ENCODE measurements around the gene ANKRD30A. TPM values are rescaled to one million over a fixed set of nuclear protein-coding genes. Genes with fewer than 3 reads are reported as not detected.
"Not testable (repeated sequence)": the region's sequence is repeated elsewhere in the genome, so short reads cannot be mapped to it uniquely, and the experiment has no call there.

ANKRD30A gene
- total RNA-seq (2014; rRNA removed; shearing (Covaris generic)): not detected in 2 replicates

DNA sequence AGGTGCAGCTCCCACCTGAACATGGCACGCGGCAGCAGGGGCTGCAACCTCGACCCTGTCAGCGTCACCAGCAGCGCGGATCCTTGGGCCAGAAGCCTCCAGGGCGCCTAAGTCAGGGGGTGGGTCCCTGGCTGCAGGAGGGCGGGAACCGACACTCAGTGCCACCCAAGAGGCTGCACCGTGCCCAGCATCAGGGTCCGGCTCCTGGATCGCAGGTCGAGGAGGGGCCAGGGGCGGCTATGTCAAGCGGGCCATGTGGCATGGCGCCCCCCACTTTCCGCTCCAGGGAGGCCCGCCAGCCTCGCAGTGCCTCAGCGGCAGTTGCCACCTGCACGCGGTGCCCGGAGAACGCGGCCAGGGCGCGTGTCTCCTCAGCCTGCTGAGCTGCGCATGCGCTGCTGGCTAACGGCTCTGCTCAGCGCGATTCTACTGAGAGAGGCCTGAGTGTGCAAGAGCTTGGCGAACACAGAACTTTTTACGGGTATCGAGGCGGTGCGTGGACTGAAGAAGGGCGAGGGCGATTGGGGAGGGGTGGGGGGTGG lies at the start of gene ANKRD30A:
Gene ANKRD30A, plus strand, starts transcription at position 408 of the 542 bp plus-strand sequence. CDS start 190 bp downstream, outside the sequence.
- DNase-seq (ENCODE audit: low read depth): no peak

GRCh38 chr10:37076083-37076482 lies 49.3 kb upstream of the ANKRD30A start:
- DNase-seq (ENCODE audit: low read depth): not testable (repeated sequence)

GRCh38 chr10:37095792-37096573 lies 29.4 kb upstream of the ANKRD30A start:
- no peak for DNase-seq (ENCODE audit: low read depth)

- DNase-seq (ENCODE audit: low read depth): no peak
Measured at GRCh38 chr10:37101261-37101660, 24.1 kb upstream of the ANKRD30A start.

GRCh38 chr10:37109000-37109399 lies 16.4 kb upstream of the ANKRD30A start:
- DNase-seq (ENCODE audit: low read depth): no peak

- no peak for DNase-seq (ENCODE audit: low read depth)
Measured at GRCh38 chr10:37124532-37124931, 866 bp upstream of the ANKRD30A start.

GRCh38 chr10:37125921-37126320 lies 523 bp downstream of the ANKRD30A start:
- no peak for DNase-seq (ENCODE audit: low read depth)

GRCh38 chr10:37146443-37146842 lies 21.0 kb downstream of the ANKRD30A start:
- no peak for DNase-seq (ENCODE audit: low read depth)

GRCh38 chr10:37162430-37162829 lies 37.0 kb downstream of the ANKRD30A start:
- DNase-seq (ENCODE audit: low read depth): not testable (repeated sequence)

DNA sequence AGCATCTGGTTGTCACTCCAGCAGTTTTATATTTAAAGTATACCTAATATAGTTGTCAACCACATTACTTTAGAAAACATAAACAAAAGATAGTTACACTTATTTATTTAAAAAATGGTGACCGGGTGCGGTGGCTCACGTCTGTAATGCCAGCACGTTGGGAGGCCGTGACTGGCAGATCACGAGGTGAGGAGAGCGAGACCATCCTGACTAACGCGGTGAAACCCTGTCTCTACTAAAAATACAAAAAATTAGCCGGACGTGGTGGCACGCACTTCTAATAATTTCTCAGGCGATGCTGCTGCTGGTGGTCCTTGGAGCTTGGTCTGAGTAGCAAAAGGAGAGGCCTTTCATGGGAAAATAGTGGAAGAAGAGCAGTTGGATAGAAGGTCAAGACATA lies 46.5 kb downstream of the ANKRD30A start:
- not testable (repeated sequence) for DNase-seq (ENCODE audit: low read depth)

DNA sequence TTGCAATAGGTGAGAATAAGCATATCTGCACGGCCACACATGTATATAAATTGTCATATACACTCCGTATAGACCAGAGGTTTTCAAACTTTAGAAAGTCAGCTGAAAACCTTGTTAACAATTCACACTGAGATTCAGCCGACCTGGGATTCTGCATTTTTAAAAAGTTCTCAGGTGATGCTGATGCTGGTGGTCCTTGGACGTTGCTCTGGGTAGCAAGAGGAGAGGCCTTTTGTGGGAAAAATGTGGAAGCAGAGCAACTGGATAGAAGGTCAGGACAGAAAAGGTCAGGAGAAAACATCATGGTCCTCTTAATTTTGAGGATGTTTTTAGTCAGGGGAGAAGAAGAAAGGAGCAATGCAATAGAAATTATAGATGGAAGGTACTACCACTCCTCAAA lies 52.9 kb downstream of the ANKRD30A start:
- DNase-seq (ENCODE audit: low read depth): not testable (repeated sequence)

DNA sequence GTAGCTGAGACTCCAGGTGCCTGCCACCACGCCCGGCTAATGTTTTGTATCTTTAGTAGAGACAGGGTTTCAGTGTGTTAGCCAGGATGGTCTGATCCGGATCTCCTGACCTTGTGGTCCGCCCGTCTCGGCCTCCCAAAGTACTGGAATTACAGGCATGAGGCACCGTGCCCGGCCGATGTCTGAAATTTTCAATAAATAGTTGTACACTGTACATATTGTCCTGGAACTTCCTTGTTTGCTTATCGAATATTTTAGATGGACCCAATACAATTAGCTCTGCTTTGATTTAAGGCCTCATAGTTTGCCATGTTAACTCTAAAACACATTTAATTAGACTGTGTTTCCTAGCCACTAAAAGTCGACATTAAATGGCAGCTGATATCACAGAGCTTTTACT lies 57.3 kb downstream of the ANKRD30A start:
- DNase-seq (ENCODE audit: low read depth): not testable (repeated sequence)

DNA sequence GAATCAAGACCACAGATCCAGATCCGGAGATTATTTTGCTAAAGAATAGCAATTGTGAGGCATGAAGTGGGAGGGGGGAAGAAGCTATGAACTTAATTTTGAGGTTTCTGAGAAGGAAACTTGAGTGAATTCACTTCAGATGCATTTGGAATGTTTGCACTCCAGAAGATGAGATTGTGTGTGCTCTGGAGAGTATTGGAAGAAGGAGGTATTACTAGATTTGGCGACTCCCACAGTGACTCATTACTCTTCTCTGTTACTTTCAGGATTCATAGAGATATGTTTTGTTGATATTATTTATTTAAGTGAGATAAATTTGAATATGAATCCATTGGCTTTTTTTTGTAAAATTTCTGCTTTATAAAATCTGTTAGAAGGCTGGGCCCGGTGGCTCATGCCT lies 80.7 kb downstream of the ANKRD30A start:
- no peak for DNase-seq (ENCODE audit: low read depth)

DNA sequence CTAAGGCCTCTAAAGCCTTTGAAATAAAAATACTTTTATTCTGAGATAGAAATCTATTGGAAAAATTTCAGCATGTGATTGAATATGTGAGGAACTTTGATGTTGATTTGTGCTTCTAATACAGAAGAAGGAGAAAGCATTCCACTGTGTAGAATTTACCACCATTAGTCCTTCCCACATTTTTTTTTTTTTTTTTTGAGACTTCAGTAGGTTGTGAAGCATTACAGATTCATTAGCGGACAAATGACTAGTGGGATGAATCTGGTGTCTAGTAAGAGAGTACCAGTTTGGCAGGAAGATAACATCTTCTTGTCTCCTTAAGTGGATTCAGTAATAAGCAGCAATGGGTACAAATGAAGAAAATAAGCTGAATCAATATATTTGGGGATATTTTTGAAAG lies 95.5 kb downstream of the ANKRD30A start:
- DNase-seq (ENCODE audit: low read depth): no peak

DNA sequence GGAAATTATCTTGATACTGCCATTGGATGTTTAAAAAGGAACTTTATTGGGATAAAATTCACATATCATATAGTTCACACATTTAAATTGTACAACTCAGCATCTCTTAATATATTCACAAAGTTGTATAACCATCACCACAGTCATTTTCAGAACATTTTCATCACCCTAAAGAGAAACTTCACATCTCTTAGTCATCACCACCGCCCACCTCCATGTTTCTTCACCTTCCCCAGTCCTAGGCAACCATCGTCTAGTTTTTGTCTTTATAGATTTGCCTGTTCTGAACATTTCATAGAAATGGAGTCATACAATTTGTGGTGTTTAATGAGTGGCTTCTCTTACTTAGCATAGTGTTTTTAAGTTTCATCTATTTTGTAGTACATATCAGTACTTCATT lies 96.6 kb downstream of the ANKRD30A start:
- DNase-seq (ENCODE audit: low read depth): no peak

DNA sequence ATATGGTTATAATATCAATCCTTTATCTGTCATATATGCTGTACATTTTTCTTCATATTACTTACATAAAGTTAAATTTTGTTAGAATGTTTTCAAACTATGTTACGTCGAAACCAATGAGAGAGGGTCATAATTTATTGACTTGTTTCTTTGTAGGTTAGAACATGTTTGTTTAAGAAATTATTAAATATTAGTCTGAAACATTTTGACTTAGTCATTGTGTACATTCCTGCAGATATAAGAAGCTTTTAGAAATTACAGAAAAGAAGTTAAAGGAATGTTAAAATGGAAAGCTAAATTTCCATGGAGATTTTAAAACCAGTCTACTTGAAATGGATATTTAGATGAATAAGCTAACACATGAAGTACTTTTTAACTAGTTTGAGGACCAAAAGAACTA lies 99.8 kb downstream of the ANKRD30A start:
- DNase-seq (ENCODE audit: low read depth): no peak

DNA sequence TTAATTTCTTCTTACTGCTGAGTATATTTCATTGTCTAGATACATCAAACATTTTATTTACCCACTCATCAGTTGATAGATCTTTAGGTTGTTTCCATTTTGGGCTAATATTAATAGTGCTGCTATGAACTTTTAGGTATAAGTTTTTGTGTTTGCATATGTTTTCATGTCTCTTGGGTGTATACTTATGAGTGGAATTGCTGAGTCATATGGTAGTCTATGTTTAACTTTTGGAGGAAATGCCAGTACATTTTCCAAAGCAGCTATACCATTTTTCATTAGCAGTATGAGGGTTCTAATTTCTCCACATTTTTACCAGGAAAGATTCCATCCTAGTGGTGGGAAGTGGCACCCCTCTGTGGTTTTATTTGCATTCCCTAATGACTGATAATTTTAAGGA lies 101.1 kb downstream of the ANKRD30A start:
- no peak for DNase-seq (ENCODE audit: low read depth)

- DNase-seq (ENCODE audit: low read depth): no peak
Measured at GRCh38 chr10:37234692-37235091, 109.3 kb downstream of the ANKRD30A start.

GRCh38 chr10:37236093-37236492 lies 110.7 kb downstream of the ANKRD30A start:
- no peak for DNase-seq (ENCODE audit: low read depth)

- DNase-seq (ENCODE audit: low read depth): no peak
Measured at GRCh38 chr10:37240223-37240622, 114.8 kb downstream of the ANKRD30A start.

DNA sequence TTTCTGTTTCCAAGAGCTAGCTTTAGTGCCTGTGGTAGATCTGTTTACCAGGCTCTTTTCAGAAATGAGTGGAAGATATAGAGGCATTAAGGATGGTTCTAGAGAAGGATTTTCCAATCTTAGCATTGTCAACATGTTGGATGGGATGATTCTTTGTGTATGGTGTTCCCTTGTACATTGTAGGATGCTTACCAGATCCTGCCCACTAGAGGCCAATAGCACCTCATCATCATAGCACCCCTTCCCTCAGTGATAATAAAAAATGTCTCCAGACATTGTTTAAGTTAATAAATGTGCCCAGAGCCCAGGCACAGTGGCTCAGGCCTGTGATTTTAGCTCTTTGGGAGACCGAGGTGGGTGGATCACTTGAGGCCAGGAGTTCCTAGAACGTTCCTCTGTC lies 121.2 kb downstream of the ANKRD30A start:
- no peak for DNase-seq (ENCODE audit: low read depth)

- DNase-seq (ENCODE audit: low read depth): not testable (repeated sequence)
Measured at GRCh38 chr10:37255837-37256236, 130.4 kb downstream of the ANKRD30A start.

- no peak for DNase-seq (ENCODE audit: low read depth)
Measured at GRCh38 chr10:37263304-37263703, 137.9 kb downstream of the ANKRD30A start.

All from M059J (cell line).